ENCODE measurements around the gene RCOR1. TPM values are rescaled to one million over a fixed set of nuclear protein-coding genes. Genes with fewer than 3 reads are reported as not detected.
A peak's percentile ranks its signal among the peaks of the same experiment; 100 is the strongest.

The RCOR1 gene
- total and polyA plus RNA-seq, 2 donors (not counting 1 experiment from before 2014, with no cell fraction given), result 8.7 to 37.1 TPM

DNA sequence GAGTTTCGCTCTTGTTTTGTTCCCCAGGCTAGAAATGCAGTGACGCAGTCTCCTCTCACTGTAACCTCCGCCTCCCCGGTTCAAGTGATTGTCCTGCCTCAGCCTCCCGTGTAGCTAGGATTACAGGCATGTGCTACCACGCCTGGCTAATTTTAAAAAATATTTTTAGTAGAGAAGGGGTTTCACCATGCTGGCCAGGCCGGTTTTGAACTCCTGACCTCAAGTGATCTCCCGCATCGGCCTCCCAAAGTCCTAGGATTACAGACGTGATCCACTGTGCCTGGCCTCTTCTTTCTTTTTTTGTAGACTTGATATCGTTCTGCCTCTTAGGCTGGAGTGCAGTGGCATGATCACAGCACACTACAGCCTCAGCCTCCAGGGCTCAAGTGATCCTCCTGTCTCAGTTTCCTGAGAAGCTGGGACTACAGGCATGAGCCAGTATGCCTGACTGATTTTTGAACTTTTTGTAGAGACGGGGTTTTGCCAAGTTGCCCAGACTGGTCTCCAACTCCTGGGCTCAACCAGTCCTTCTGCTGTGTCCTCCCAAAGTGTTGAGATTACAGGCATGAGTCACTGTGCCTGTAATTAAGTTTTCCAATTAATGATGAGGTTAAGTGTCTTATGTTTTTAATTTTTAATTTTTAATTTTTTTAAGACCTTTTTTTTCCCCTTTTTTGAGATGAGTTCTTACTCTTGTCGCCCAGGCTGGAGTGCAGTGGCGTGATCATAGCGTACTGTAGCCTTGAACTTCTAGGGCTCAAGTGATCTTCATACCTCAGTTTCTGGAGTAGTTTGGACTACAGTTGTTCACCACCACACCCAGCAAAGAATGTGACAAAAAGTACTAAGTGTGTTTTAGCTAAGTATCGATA lies 10.2 kb downstream of the RCOR1 start:
- Histone ChIP-seq H4K20me1 (ENCODE audit: control insufficient read depth, insufficient read depth, low read length, poor library complexity, severe bottlenecking) (peaks cover 81% of the 10 kb centered on the region), H2AFZ (ENCODE audit: insufficient read depth, low read depth, low read length, poor library complexity, severe bottlenecking) (no peak overlapping the region), H3K36me3 (replicated peaks in 1 of 2; ENCODE audit: control extremely low read depth in 1 of 2, control insufficient read depth in 1 of 2, extremely low read depth in 1 of 2, insufficient read depth in 2 of 2, low read length in 1 of 2) (peaks cover 1 to 4% of the 10 kb centered on the region in 2 experiments), H3K27ac (ENCODE audit: low read length in 2 of 2) (no peak overlapping the region), H3K9me3 (ENCODE audit: control extremely low read depth in 1 of 3, control insufficient read depth in 2 of 3, insufficient read depth in 1 of 3, low read length in 2 of 3) (peaks cover 0 to 2% (median 0%) of the 10 kb centered on the region in 3 donors), H3K27me3 (replicated peaks in 1 of 4; ENCODE audit: control extremely low read depth in 1 of 4, control insufficient read depth in 3 of 4, insufficient read depth in 4 of 4, low read length in 3 of 4) (no peaks in the 10 kb centered on the region), H3K9ac (ENCODE audit: low read length) (no peak overlapping the region), H3K4me2 (replicated peaks; ENCODE audit: low read depth, low read length, poor library complexity, severe bottlenecking) (peak overlapping the region; percentile 22), H3K4me3 (ENCODE audit: control extremely low read depth in 1 of 5, extremely low read depth in 1 of 5, insufficient read depth in 1 of 5, low read depth in 2 of 5, low read length in 4 of 5) (no peak overlapping the region), H3K79me2 (ENCODE audit: control insufficient read depth, insufficient read depth, low read length) (peaks cover 99% of the 10 kb centered on the region), H3K4me1 (ENCODE audit: control insufficient read depth in 2 of 2, insufficient read depth in 2 of 2, low read length in 2 of 2) (peaks cover 26 to 49% of the 10 kb centered on the region in 2 donors)
- H3K27ac Mint-ChIP-seq, result peak overlapping the region; percentile 26
- TF ChIP-seq EZH2 (IDR thresholded peaks at IDR 0.05; ENCODE audit: borderline replicate concordance, insufficient read depth, low read depth, low read length, poor library complexity, severe bottlenecking) (no peak), CTCF (IDR thresholded peaks at IDR 0.05) (no peak)
- no peak for DNase-seq
- peak overlapping the region; percentile 21 for H3K4me3 Mint-ChIP-seq
- peaks cover 61% of the 10 kb centered on the region for H3K4me1 Mint-ChIP-seq
- ChIA-PET CTCF (interaction anchor here (1.9 kb wide), 1 partner anchor 8 kb away, joined by 9 read pairs; no protein-coding TSS in a partner anchor), POLR2A (no interaction called here)
- intact Hi-C loops (cut with micrococcal nuclease), result no loop called here
- 72% methylated on average over 7 of the region's 16 CpGs for WGBS (ENCODE audit: insufficient coverage)
- no peaks in the 10 kb centered on the region for H3K9me3 Mint-ChIP-seq (ENCODE audit: insufficient read depth)
- ATAC-seq (ENCODE audit: low read depth), result no peak
- H3K27me3 Mint-ChIP-seq, result no peaks in the 10 kb centered on the region

Measured in B cell (primary cell).